IMR-90 (cell line): ENCODE results near the gene IRF4. TPM values are rescaled to one million over a fixed set of nuclear protein-coding genes. Genes with fewer than 3 reads are reported as not detected.

Experiments used
- ATAC-seq: fragments of 200-7000 bp; cut with Tn5 transposase; 2 replicates; pipeline ENCODE4 v1.9.1; 2020; ENCODE audit warnings: low read depth, mild to moderate bottlenecking, moderate library complexity
- BruUV-seq: library from RNA; stranded (reverse); fragments of 400-500 nt; replicated peaks from 2 replicates; lab custom pipeline; 2021; lab: Mats Ljungman, UMichigan
- CTCF ChIA-PET: fragments of 300-600 bp; formaldehyde crosslinking; extraction: SDS; loops from one replicate; lab custom pipeline; 2021; ENCODE audit warnings: antibody characterized with exemption; lab: Yijun Ruan, JAX
- POLR2A ChIA-PET: fragments of 300-600 bp; sonication (Branson Sonifier 250); formaldehyde crosslinking; loops from one replicate; lab custom pipeline; 2022; ENCODE audit warnings: antibody characterized with exemption; ENCODE audit not compliant: unreplicated experiment; lab: Charles Lee
- DNase-seq: peaks from one replicate; pipeline ENCODE4 v3.0.0; 2013
- H2AFZ ChIP-seq: replicated peaks from 2 replicates; pipeline ENCODE3; 2013; ENCODE audit warnings: low read length, mild to moderate bottlenecking; ENCODE audit not compliant: poor library complexity
- H2AK5ac ChIP-seq: 2 replicates; pipeline ENCODE4 v1.6.1; 2013; ENCODE audit warnings: low read depth, low read length, inconsistent platforms
- H2AK9ac ChIP-seq: replicated peaks from 2 replicates; pipeline ENCODE3; 2013; ENCODE audit warnings: mild to moderate bottlenecking, low read depth, low read length, moderate library complexity; ENCODE audit not compliant: poor library complexity
- H2BK120ac ChIP-seq: 2 replicates; pipeline ENCODE4 v1.6.1; 2013; ENCODE audit warnings: low read depth, low read length, inconsistent platforms
- H2BK15ac ChIP-seq: 3 replicates; pipeline ENCODE4 v1.6.1; 2013; ENCODE audit warnings: low read depth, low read length, inconsistent platforms
- H2BK20ac ChIP-seq: 2 replicates; pipeline ENCODE4 v1.6.1; 2013; ENCODE audit warnings: low read depth, mild to moderate bottlenecking, inconsistent platforms, low read length, moderate library complexity
- H2BK5ac ChIP-seq: 2 replicates; pipeline ENCODE4 v1.6.1; 2013; ENCODE audit warnings: mild to moderate bottlenecking, low read depth, low read length, inconsistent platforms; ENCODE audit not compliant: poor library complexity, severe bottlenecking
- H3K14ac ChIP-seq: replicated peaks from 2 replicates; pipeline ENCODE4 v1.6.1; 2013; ENCODE audit warnings: low read depth, low read length, inconsistent platforms
- H3K18ac ChIP-seq: 2 replicates; pipeline ENCODE4 v1.6.1; 2013; ENCODE audit warnings: low read depth, low read length, control low read depth
- H3K23ac ChIP-seq: 2 replicates; pipeline ENCODE4 v1.6.1; 2013; ENCODE audit warnings: low read depth, low read length, inconsistent platforms
- H3K27ac ChIP-seq: 2 replicates; pipeline ENCODE4 v1.5.1; 2013; ENCODE audit warnings: mild to moderate bottlenecking, control low read depth, low read length; ENCODE audit not compliant: insufficient read depth
- H3K27me3 ChIP-seq: 2 replicates; pipeline ENCODE4 v1.6.1; 2013; ENCODE audit warnings: low read length; ENCODE audit not compliant: control insufficient read depth, insufficient read depth
- H3K36me3 ChIP-seq: 2 replicates; pipeline ENCODE4 v1.6.1; 2013; ENCODE audit warnings: low read length, mixed read lengths; ENCODE audit not compliant: control insufficient read depth, insufficient read depth
- H3K4ac ChIP-seq: 2 replicates; pipeline ENCODE4 v1.6.1; 2013; ENCODE audit warnings: low read depth, low read length, inconsistent platforms
- H3K4me1 ChIP-seq: 2 replicates; pipeline ENCODE4 v1.6.1; 2013; ENCODE audit warnings: low read length, mixed read lengths; ENCODE audit not compliant: control insufficient read depth, insufficient read depth
- H3K4me2 ChIP-seq: 2 replicates; pipeline ENCODE4 v1.6.1; 2013; ENCODE audit warnings: low read depth, mild to moderate bottlenecking, control low read depth, low read length, moderate library complexity
- H3K4me3 ChIP-seq: 2 replicates; pipeline ENCODE4 v1.5.1; 2013; ENCODE audit warnings: low read depth, mild to moderate bottlenecking, control low read depth, low read length, moderate library complexity; ENCODE audit not compliant: insufficient read depth
- H3K56ac ChIP-seq: 2 replicates; pipeline ENCODE4 v1.6.1; 2013; ENCODE audit warnings: low read length, inconsistent platforms; ENCODE audit not compliant: insufficient read depth; ENCODE audit errors: extremely low read depth
- H3K79me1 ChIP-seq, 2 experiments: 2 replicates each; pipeline ENCODE4 v1.6.1; 2013; ENCODE audit warnings: low read length in 2 of 2, inconsistent platforms in 1 of 2, low read depth in 1 of 2
- H3K9ac ChIP-seq: 2 replicates; pipeline ENCODE4 v1.6.1; 2013; ENCODE audit warnings: low read depth, low read length, control low read depth
- H3K9me1 ChIP-seq: 2 replicates; pipeline ENCODE4 v1.6.1; 2013; ENCODE audit warnings: low read length, inconsistent platforms; ENCODE audit not compliant: insufficient read depth
- H3K9me3 ChIP-seq: 2 replicates; pipeline ENCODE4 v1.6.1; 2013; ENCODE audit warnings: low read length; ENCODE audit not compliant: control insufficient read depth, insufficient read depth
- H4K20me1 ChIP-seq: 2 replicates; pipeline ENCODE4 v1.6.1; 2013; ENCODE audit warnings: low read length, inconsistent platforms; ENCODE audit not compliant: insufficient read depth
- H4K5ac ChIP-seq: 2 replicates; pipeline ENCODE4 v1.6.1; 2013; ENCODE audit warnings: mild to moderate bottlenecking, low read depth, low read length, control low read depth
- H4K8ac ChIP-seq, 2 experiments: 2 replicates each; pipeline ENCODE4 v1.6.1; 2013; ENCODE audit warnings: low read depth in 2 of 2, low read length in 2 of 2, control low read depth in 1 of 2, inconsistent platforms in 1 of 2
- H4K91ac ChIP-seq: 2 replicates; pipeline ENCODE4 v1.6.1; 2013; ENCODE audit warnings: low read depth, low read length, inconsistent platforms; ENCODE audit not compliant: insufficient read depth
- CEBPB ChIP-seq: IDR thresholded peaks from 2 replicates; pipeline ENCODE4 v1.6.1; 2012; ENCODE audit warnings: low read depth, low read length, improper control_type of control experiment
- MXI1 ChIP-seq: IDR thresholded peaks from 2 replicates; pipeline ENCODE4 v1.6.1; 2012; ENCODE audit warnings: low read depth, mild to moderate bottlenecking, low read length, moderate library complexity, borderline replicate concordance
- RCOR1 ChIP-seq: IDR thresholded peaks from 2 replicates; pipeline ENCODE4 v1.6.1; 2012; ENCODE audit warnings: mild to moderate bottlenecking, low read length, improper control_type of control experiment; ENCODE audit not compliant: insufficient replicate concordance
- WGBS, 2 experiments: methylation state at CpG; one replicate each; pipeline versions ENCODE4 v1.1.5 to v1.1.7; 2013; ENCODE audit warnings: missing lambda C conversion rate in 2 of 2; ENCODE audit not compliant: insufficient read length in 1 of 2; ENCODE audit errors: extremely low coverage in 2 of 2; 5-methylcytosine and 5-hydroxymethylcytosine counted together
- dilution Hi-C: fragments of 300-500 bp; cut with HindIII; formaldehyde crosslinking; loops from one replicate; pipeline ENCODE4 v1.14.3; 2018; ENCODE audit warnings: low sequenced_read_pairs; ENCODE audit not compliant: unreplicated experiment
- in situ Hi-C: fragments of 300-500 bp; cut with MboI; formaldehyde crosslinking; loops from 3 replicates; pipeline ENCODE4 v1.14.3; 2019; ENCODE audit warnings: low sequenced_read_pairs, inconsistent platforms, mixed read lengths
- intact Hi-C: fragments of 100-400 bp; cut with micrococcal nuclease; formaldehyde crosslinking; loops from 2 replicates; pipeline ENCODE4 v1.10.0; 2022
- polyA plus RNA-seq, 3 experiments: library from polyadenylated mRNA; depleted of rRNA; stranded (reverse); fragments of >200 nt; gene quantifications; 2 replicates each; pipeline ENCODE4 v1.2.3, GENCODE V29; 2012; ENCODE audit warnings: low replicate concordance in 1 of 3
- total RNA-seq: library from RNA; depleted of rRNA; stranded (reverse); fragments of >200 nt; gene quantifications from 2 replicates; pipeline ENCODE4 v1.2.3, GENCODE V29; 2012

Gene IRF4
- total and polyA plus RNA-seq, 2 of the 4 experiments (the other 2 are of a cell fraction), result not detected

GRCh38 chr6:408148-408547, 16.6 kb downstream of the IRF4 start:
- ATAC-seq, result no peak
- no peak overlapping the region for H2BK20ac ChIP-seq
- intact Hi-C loops (loop anchor here (2.0 kb wide), 1 partner anchor 219 kb away; no protein-coding TSS in a partner anchor), dilution Hi-C loops (no loop called here), in situ Hi-C loops (no loop called here)
- no peak overlapping the region for H3K27ac ChIP-seq
- H2AK9ac ChIP-seq, result no peak overlapping the region
- DNase-seq, result no peak
- H3K9ac ChIP-seq, result no peak overlapping the region
- no peak overlapping the region for H3K18ac ChIP-seq
- no peak overlapping the region for H3K4ac ChIP-seq
- H3K27me3 ChIP-seq, result peaks cover 39% of the 10 kb centered on the region
- ChIA-PET POLR2A (no interaction called here), CTCF (interaction anchor here (1.0 to 2.1 kb wide), 2 partner anchors 9 to 10 kb away, joined by 3 to 7 read pairs; no protein-coding TSS in a partner anchor)
- no TSS peak for BruUV-seq
- no peak overlapping the region for H3K23ac ChIP-seq
- H4K20me1 ChIP-seq, result no peaks in the 10 kb centered on the region
- H3K4me1 ChIP-seq, result no peaks in the 10 kb centered on the region
- H2BK120ac ChIP-seq, result no peak overlapping the region
- no peak overlapping the region for H4K91ac ChIP-seq
- H2AFZ ChIP-seq, result no peak overlapping the region
- no peaks in the 10 kb centered on the region for H3K9me1 ChIP-seq
- no peaks in the 10 kb centered on the region for H3K79me1 ChIP-seq
- H4K8ac ChIP-seq, result no peak overlapping the region
- H2BK15ac ChIP-seq, result no peak overlapping the region
- H3K4me2 ChIP-seq, result no peak overlapping the region
- H3K14ac ChIP-seq, result no peak overlapping the region
- H3K56ac ChIP-seq, result no peak overlapping the region
- no peak overlapping the region for H2AK5ac ChIP-seq
- no peaks in the 10 kb centered on the region for H3K36me3 ChIP-seq
- WGBS, 2 experiments, result no CpG with 5 or more reads among the region's 5 CpGs
- no peak overlapping the region for H2BK5ac ChIP-seq
- no peak overlapping the region for H3K4me3 ChIP-seq
- peaks cover 3% of the 10 kb centered on the region; the same call in 1 of the 2 replicates for H3K9me3 ChIP-seq
- no peak overlapping the region for H4K5ac ChIP-seq
- no peak for TF ChIP-seq MXI1
- TF ChIP-seq RCOR1, result no peak
- TF ChIP-seq CEBPB, result no peak
